Measurements from ENCODE around the gene PPP6R1.

The PPP6R1 gene

GRCh38 chr19:55239004-55239403 lies 19.8 kb downstream of the PPP6R1 start:
- H3K27me3 ChIP-seq (ENCODE audit: insufficient read depth, low read depth), result no peaks in the 10 kb centered on the region
- no peaks in the 10 kb centered on the region for H4K20me1 ChIP-seq (ENCODE audit: insufficient read depth)
- peaks cover 4% of the 10 kb centered on the region for H3K4me1 ChIP-seq (ENCODE audit: low read depth, poor library complexity, severe bottlenecking)
- H2AFZ ChIP-seq (ENCODE audit: low read depth), result no peak overlapping the region
- TF ChIP-seq, protein P1, sequence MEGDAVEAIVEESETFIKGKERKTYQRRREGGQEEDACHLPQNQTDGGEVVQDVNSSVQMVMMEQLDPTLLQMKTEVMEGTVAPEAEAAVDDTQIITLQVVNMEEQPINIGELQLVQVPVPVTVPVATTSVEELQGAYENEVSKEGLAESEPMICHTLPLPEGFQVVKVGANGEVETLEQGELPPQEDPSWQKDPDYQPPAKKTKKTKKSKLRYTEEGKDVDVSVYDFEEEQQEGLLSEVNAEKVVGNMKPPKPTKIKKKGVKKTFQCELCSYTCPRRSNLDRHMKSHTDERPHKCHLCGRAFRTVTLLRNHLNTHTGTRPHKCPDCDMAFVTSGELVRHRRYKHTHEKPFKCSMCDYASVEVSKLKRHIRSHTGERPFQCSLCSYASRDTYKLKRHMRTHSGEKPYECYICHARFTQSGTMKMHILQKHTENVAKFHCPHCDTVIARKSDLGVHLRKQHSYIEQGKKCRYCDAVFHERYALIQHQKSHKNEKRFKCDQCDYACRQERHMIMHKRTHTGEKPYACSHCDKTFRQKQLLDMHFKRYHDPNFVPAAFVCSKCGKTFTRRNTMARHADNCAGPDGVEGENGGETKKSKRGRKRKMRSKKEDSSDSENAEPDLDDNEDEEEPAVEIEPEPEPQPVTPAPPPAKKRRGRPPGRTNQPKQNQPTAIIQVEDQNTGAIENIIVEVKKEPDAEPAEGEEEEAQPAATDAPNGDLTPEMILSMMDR (conservative IDR thresholded peaks at IDR 0.05; ENCODE audit: low read depth, low read length), result no peak
- no peak overlapping the region for H3K4me3 ChIP-seq (IDR thresholded peaks at IDR 0.05; ENCODE audit: insufficient read depth, low read depth, low read length)
- no peak overlapping the region for H3K27ac ChIP-seq
- H3K36me3 ChIP-seq (ENCODE audit: insufficient read depth), result peaks cover 10% of the 10 kb centered on the region; the same call in 1 of the 2 replicates
- no peak overlapping the region for H3K4me2 ChIP-seq
- H3K79me2 ChIP-seq (ENCODE audit: insufficient read depth, low read depth), result no peaks in the 10 kb centered on the region
- H3K9ac ChIP-seq, result no peak overlapping the region

DNA sequence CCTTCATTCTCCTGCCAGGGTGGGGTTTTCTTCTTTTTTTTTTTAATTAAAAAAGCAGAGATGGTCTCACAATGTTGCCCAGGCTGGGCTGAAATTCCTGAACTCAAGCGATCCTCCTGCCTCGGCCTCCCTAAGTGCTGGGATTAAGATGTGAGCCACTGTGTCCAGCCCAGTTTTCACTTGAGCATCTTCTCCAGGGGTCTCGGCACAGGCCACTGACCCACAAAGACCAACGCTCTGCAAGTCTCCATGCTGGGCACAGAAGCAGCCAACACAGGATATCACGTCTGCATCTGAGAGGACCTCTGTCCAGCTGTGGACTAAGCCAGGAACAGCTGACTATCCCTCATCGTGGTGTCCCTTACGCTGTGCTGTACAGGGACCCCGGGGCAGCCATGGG lies 20.8 kb downstream of the PPP6R1 start:
- H2AFZ ChIP-seq (ENCODE audit: low read depth), result no peak overlapping the region
- H3K4me3 ChIP-seq (IDR thresholded peaks at IDR 0.05; ENCODE audit: insufficient read depth, low read depth, low read length), result no peak overlapping the region
- no peak overlapping the region for H3K27ac ChIP-seq
- H3K9ac ChIP-seq, result no peak overlapping the region
- H3K27me3 ChIP-seq (ENCODE audit: insufficient read depth, low read depth), result no peaks in the 10 kb centered on the region
- peaks cover 10% of the 10 kb centered on the region; the same call in 1 of the 2 replicates for H3K36me3 ChIP-seq (ENCODE audit: insufficient read depth)
- TF ChIP-seq, protein P1 (conservative IDR thresholded peaks at IDR 0.05; ENCODE audit: low read depth, low read length), result no peak
- H3K4me1 ChIP-seq (ENCODE audit: low read depth, poor library complexity, severe bottlenecking), result peaks cover 4% of the 10 kb centered on the region
- H3K4me2 ChIP-seq, result no peak overlapping the region
- no peaks in the 10 kb centered on the region for H3K79me2 ChIP-seq (ENCODE audit: insufficient read depth, low read depth)
- H4K20me1 ChIP-seq (ENCODE audit: insufficient read depth), result no peaks in the 10 kb centered on the region

DNA sequence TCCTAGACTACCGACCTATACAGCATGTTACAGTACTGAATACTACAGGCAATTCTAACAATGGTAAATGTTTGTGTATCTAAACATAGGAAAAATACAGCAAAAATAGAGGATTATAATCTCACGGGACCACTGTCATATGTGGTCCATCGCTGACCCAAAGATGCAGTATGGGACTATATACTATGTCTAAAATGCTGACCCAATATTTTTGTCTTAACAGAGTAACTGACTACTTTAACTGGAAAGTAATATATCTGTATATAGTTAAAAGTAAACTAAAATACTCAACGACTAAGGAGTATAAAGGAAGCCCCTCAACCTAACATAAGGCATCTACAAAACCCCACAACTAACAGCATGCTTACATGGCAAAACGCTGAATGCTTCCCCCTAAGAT lies 25.8 kb downstream of the PPP6R1 start:
- Histone ChIP-seq H4K20me1 (ENCODE audit: insufficient read depth) (no peaks in the 10 kb centered on the region), H3K27me3 (ENCODE audit: insufficient read depth, low read depth) (no peaks in the 10 kb centered on the region), H3K36me3 (ENCODE audit: insufficient read depth) (0 out of 2 replicates have a peak, but pooled peaks cover 5% of the 10 kb centered on the region), H3K9ac (no peak overlapping the region), H2AFZ (ENCODE audit: low read depth) (no peak overlapping the region), H3K4me3 (IDR thresholded peaks at IDR 0.05; ENCODE audit: insufficient read depth, low read depth, low read length) (no peak overlapping the region), H3K4me1 (ENCODE audit: low read depth, poor library complexity, severe bottlenecking) (no peaks in the 10 kb centered on the region), H3K4me2 (no peak overlapping the region), H3K79me2 (ENCODE audit: insufficient read depth, low read depth) (no peaks in the 10 kb centered on the region), H3K27ac (no peak overlapping the region)
- TF ChIP-seq, protein P1 (conservative IDR thresholded peaks at IDR 0.05; ENCODE audit: low read depth, low read length), result no peak

DNA sequence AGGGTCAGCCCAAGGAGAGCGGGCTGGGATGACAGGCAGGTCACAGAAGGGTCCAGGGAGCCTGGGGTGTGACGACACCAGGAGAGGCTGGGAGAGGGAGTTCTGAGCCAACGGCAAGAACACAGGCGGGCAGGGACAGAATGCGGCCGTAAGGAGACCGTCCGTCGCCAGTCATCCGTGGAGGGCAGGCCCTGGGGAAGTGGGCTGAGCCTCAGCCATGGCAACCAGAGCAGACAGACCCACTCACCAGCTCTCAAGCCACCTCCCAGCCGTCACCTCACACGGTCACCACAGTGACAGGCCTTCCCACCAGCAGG lies 26.6 kb downstream of the PPP6R1 start:
- H3K36me3 ChIP-seq (ENCODE audit: insufficient read depth), result 0 out of 2 replicates have a peak, but pooled peaks cover 5% of the 10 kb centered on the region
- no peaks in the 10 kb centered on the region for H3K79me2 ChIP-seq (ENCODE audit: insufficient read depth, low read depth)
- H3K9ac ChIP-seq, result no peak overlapping the region
- no peaks in the 10 kb centered on the region for H3K4me1 ChIP-seq (ENCODE audit: low read depth, poor library complexity, severe bottlenecking)
- H3K27ac ChIP-seq, result no peak overlapping the region
- H3K27me3 ChIP-seq (ENCODE audit: insufficient read depth, low read depth), result no peaks in the 10 kb centered on the region
- no peaks in the 10 kb centered on the region for H4K20me1 ChIP-seq (ENCODE audit: insufficient read depth)
- TF ChIP-seq, protein P1 (conservative IDR thresholded peaks at IDR 0.05; ENCODE audit: low read depth, low read length), result no peak
- H2AFZ ChIP-seq (ENCODE audit: low read depth), result no peak overlapping the region
- no peak overlapping the region for H3K4me2 ChIP-seq
- no peak overlapping the region for H3K4me3 ChIP-seq (IDR thresholded peaks at IDR 0.05; ENCODE audit: insufficient read depth, low read depth, low read length)

Measured in KMS-11 (cell line).